Measurements from ENCODE around the gene MALL.
"Not testable (repeated sequence)": the region's sequence is repeated elsewhere in the genome, so short reads cannot be mapped to it uniquely, and the experiment has no call there.

MALL gene

DNA sequence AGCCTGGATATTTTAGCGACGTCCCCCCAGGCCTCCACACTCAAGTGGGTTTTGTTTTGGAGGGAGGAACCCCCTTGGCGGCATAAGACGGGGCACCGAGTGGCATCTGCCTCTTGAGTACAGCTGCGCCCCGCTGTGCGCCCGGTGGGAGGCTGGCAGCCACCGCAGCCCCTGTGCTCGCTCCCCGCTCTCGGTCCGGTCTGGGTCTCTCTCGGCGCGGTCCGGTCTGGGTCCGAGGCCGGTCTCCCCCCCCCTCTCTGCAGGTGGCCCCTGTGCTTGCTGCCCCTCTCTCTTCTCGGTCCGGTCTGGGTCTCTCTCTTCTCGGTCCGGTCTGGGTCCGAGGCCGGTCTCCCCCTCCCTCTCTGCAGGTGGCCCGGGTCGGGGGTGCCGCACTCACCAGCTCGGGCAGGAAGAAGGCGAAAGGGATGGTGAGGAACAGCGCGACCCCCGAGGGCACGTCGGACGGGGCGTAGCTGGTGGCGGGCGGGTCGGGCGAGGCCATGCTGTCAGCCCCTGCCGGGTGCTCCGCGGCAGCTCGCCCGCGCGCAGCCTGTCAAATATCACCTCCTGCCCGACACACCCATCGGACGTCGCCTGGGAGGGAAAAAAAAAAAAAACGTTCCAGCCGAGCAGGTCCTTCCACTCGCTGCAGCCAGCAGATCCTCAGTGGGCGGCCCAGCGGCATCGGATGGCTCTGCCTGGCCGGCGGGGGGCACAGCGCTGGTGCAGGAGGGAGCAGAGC is at the start of gene MALL:
TSS of gene MALL (minus strand) at position 532 of the 742 bp plus-strand sequence. CDS start at position 502, 30 bp downstream.
- TF ChIP-seq CTCF (IDR thresholded peaks at IDR 0.05; ENCODE audit: low read depth, low read length) = no peak
- H3K4me3 ChIP-seq (ENCODE audit: low read depth, low read length) = no peak within 1 kb of the TSS

DNA sequence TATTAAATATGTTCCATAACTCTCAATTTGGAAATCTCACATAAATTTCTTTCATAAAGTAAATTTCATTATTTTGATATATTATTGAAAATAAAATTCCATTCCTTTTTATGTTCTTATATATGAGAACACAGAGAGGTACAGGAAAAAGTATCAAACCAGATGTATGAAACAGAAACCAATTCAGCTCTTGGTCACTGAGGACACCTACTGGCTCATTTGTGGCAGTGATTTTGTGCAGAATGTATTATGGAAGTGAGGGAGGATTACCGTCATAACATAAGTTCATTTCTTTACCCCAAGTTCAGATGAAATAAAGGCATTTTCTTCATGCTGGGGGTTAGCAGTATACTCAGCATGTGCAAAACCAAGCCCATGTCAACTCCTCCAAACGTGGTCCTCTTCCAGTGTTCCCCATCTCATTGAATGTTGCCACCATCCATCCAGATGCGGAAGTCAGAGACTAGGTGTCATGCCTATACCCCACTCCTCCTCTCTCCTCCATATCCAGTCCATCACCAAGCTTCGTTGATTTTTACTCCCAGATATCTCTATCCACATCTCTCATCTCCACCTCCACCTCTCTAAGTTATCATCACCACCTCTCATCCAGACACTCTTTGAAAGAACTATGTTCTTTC is 41.7 kb upstream of the MALL start:
- peak; percentile 78 for TF ChIP-seq CTCF (IDR thresholded peaks at IDR 0.05; ENCODE audit: low read depth, low read length)
- no peak overlapping the region for H3K4me3 ChIP-seq (ENCODE audit: low read depth, low read length)

GRCh38 chr2:110154828-110155227 is 39.2 kb upstream of the MALL start:
- not testable (repeated sequence) for H3K4me3 ChIP-seq (ENCODE audit: low read depth, low read length)

DNA sequence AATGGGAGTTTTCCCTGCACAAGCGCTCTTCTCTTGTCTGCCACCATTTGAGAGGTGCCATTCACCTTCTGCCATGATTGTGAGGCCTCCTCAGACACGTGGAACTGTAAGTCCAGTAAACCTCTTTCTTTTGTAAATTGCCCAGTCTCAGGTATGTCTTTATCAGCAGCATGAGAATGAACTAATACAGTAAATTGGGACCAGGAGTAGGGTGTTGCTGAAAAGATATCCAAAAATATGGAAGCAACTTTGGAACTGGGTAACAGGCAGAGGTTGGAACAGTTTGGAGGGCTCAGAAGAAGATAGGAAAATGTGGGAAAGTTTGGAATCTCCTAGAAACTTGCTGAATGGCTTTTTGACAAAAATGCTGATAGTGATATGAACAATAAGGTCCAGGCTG is 38.6 kb upstream of the MALL start:
- H3K4me3 ChIP-seq (ENCODE audit: low read depth, low read length) = not testable (repeated sequence)

DNA sequence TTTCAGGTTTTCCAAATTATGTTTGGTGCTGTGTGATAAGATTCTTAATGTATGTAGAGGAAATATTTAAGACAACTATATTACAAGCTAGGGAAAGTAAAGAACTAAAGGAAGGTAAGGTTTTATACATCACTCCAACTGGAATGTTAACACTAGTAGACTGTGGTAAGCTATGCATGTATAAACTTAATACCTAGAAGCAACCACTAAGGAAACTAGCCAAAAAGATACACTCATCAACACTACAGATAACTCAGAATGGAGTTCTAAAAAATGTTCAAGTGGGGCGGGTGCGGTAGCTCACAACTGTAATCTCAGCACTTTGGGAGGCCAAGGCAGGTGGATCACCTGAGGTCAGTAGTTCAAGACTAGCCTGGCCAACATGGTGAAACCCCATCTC is 37.8 kb upstream of the MALL start:
- H3K4me3 ChIP-seq (ENCODE audit: low read depth, low read length) = no peak overlapping the region
- no peak for TF ChIP-seq CTCF (IDR thresholded peaks at IDR 0.05; ENCODE audit: low read depth, low read length)

- H3K4me3 ChIP-seq (ENCODE audit: low read depth, low read length) = no peak overlapping the region
- TF ChIP-seq CTCF (IDR thresholded peaks at IDR 0.05; ENCODE audit: low read depth, low read length) = no peak
Observed at GRCh38 chr2:110152943-110153342, 37.3 kb upstream of the MALL start.

GRCh38 chr2:110149330-110150220 is 34.0 kb upstream of the MALL start:
- H3K4me3 ChIP-seq (ENCODE audit: low read depth, low read length) = no peak overlapping the region
- TF ChIP-seq CTCF (IDR thresholded peaks at IDR 0.05; ENCODE audit: low read depth, low read length) = no peak

- no peak for TF ChIP-seq CTCF (IDR thresholded peaks at IDR 0.05; ENCODE audit: low read depth, low read length)
Observed at GRCh38 chr2:110146945-110147332, 31.3 kb upstream of the MALL start.

More at GRCh38 chr2:110146945-110147332, 31.3 kb upstream of the MALL start:
- no peak overlapping the region for H3K4me3 ChIP-seq (ENCODE audit: low read depth, low read length)
